ENCODE data around the gene PRKCE. TPM values are rescaled to one million over a fixed set of nuclear protein-coding genes. Genes with fewer than 3 reads are reported as not detected.

PRKCE gene
- total RNA-seq, 1 experiment from 2014 or later, result 21.7 TPM

- no peak overlapping the region for H2AFZ ChIP-seq
- CTCF ChIA-PET, result no interaction called here
- H3F3A ChIP-seq (ENCODE audit: insufficient read depth, low read depth), result peaks cover 24% of the 10 kb centered on the region
- H3K4me2 ChIP-seq, result no peak overlapping the region
- peaks cover 2% of the 10 kb centered on the region; the same call in 1 of the 2 replicates for H3K9me3 ChIP-seq (ENCODE audit: insufficient read depth, low read depth)
- H3K27me3 ChIP-seq (ENCODE audit: insufficient read depth, low read depth), result no peaks in the 10 kb centered on the region
- H3K4me1 ChIP-seq (replicated peaks; ENCODE audit: insufficient read depth), result peaks cover 31% of the 10 kb centered on the region
- intact Hi-C loops (cut with micrococcal nuclease; ENCODE audit: unreplicated experiment), result no loop called here
- no TSS peak for BruUV-seq (replicated peaks)
- POLR2A ChIA-PET (ENCODE audit: unreplicated experiment), result interaction anchor here (0.6 to 0.8 kb wide), 2 partner anchors 11 to 866 kb away, joined by 3 to 6 read pairs; no protein-coding TSS in a partner anchor
- H3K79me2 ChIP-seq (ENCODE audit: low read depth), result peaks cover 31% of the 10 kb centered on the region
- no peak for DNase-seq
- no peaks in the 10 kb centered on the region for H3K36me3 ChIP-seq (ENCODE audit: low read depth)
- H3K4me3 ChIP-seq, result no peak overlapping the region
- no peak overlapping the region for H3K27ac ChIP-seq
- no peaks in the 10 kb centered on the region for H3K9me2 ChIP-seq (ENCODE audit: insufficient read depth)
- TF ChIP-seq CTCF (conservative IDR thresholded peaks at IDR 0.05) (no peak; the same call in 1 of the 2 replicates), EZH2 (IDR thresholded peaks at IDR 0.05; ENCODE audit: low read depth) (no peak)
- peaks cover 23% of the 10 kb centered on the region for H4K20me1 ChIP-seq (ENCODE audit: insufficient read depth)
These were observed 173.7 kb downstream of the PRKCE start for GRCh38 chr2:45825001-45825651.

- no peaks in the 10 kb centered on the region for H3K27me3 ChIP-seq (ENCODE audit: insufficient read depth, low read depth)
- BruUV-seq (replicated peaks), result no TSS peak
- no peaks in the 10 kb centered on the region for H3K9me2 ChIP-seq (ENCODE audit: insufficient read depth)
- H3K9me3 ChIP-seq (ENCODE audit: insufficient read depth, low read depth), result peaks cover 12% of the 10 kb centered on the region
- no peaks in the 10 kb centered on the region for H3K36me3 ChIP-seq (ENCODE audit: low read depth)
- ChIA-PET CTCF (no interaction called here), POLR2A (ENCODE audit: unreplicated experiment) (interaction anchor here (0.5 kb wide), 1 partner anchor 801 kb away, joined by 14 read pairs; no protein-coding TSS in a partner anchor)
- TF ChIP-seq CTCF (conservative IDR thresholded peaks at IDR 0.05) (no peak), EZH2 (IDR thresholded peaks at IDR 0.05; ENCODE audit: low read depth) (no peak)
- H3K4me3 ChIP-seq, result no peak overlapping the region
- no peak for DNase-seq
- no peak overlapping the region for H2AFZ ChIP-seq
- H3K4me1 ChIP-seq (replicated peaks; ENCODE audit: insufficient read depth), result peaks cover 18% of the 10 kb centered on the region
- H3F3A ChIP-seq (ENCODE audit: insufficient read depth, low read depth), result peaks cover 17% of the 10 kb centered on the region
- H3K27ac ChIP-seq, result no peak overlapping the region
- H4K20me1 ChIP-seq (ENCODE audit: insufficient read depth), result peaks cover 15% of the 10 kb centered on the region; the same call in 1 of the 2 replicates
- no peak overlapping the region for H3K4me2 ChIP-seq
- H3K79me2 ChIP-seq (ENCODE audit: low read depth), result peaks cover 29% of the 10 kb centered on the region
- intact Hi-C loops (cut with micrococcal nuclease; ENCODE audit: unreplicated experiment), result no loop called here
These were observed 175.0 kb downstream of the PRKCE start for GRCh38 chr2:45826460-45826859.

- no peaks in the 10 kb centered on the region for H3K9me2 ChIP-seq (ENCODE audit: insufficient read depth)
- intact Hi-C loops (cut with micrococcal nuclease; ENCODE audit: unreplicated experiment), result no loop called here
- H4K20me1 ChIP-seq (ENCODE audit: insufficient read depth), result peaks cover 15% of the 10 kb centered on the region; the same call in 1 of the 2 replicates
- ChIA-PET CTCF (no interaction called here), POLR2A (ENCODE audit: unreplicated experiment) (no interaction called here)
- TF ChIP-seq EZH2 (IDR thresholded peaks at IDR 0.05; ENCODE audit: low read depth) (no peak), CTCF (conservative IDR thresholded peaks at IDR 0.05) (no peak)
- no peak overlapping the region for H3K27ac ChIP-seq
- no peaks in the 10 kb centered on the region for H3K27me3 ChIP-seq (ENCODE audit: insufficient read depth, low read depth)
- H3K36me3 ChIP-seq (ENCODE audit: low read depth), result no peaks in the 10 kb centered on the region
- H3K4me3 ChIP-seq, result no peak overlapping the region
- BruUV-seq (replicated peaks), result no TSS peak
- no peak overlapping the region for H3K4me2 ChIP-seq
- H3K4me1 ChIP-seq (replicated peaks; ENCODE audit: insufficient read depth), result peaks cover 12% of the 10 kb centered on the region
- peaks cover 12% of the 10 kb centered on the region for H3K9me3 ChIP-seq (ENCODE audit: insufficient read depth, low read depth)
- H2AFZ ChIP-seq, result no peak overlapping the region
- H3F3A ChIP-seq (ENCODE audit: insufficient read depth, low read depth), result peaks cover 11% of the 10 kb centered on the region; the same call in 1 of the 2 replicates
- peaks cover 29% of the 10 kb centered on the region for H3K79me2 ChIP-seq (ENCODE audit: low read depth)
- DNase-seq, result no peak
These were observed 175.6 kb downstream of the PRKCE start for GRCh38 chr2:45826884-45827635.
